ENCODE results near the gene CCDC110. TPM values are rescaled to one million over a fixed set of nuclear protein-coding genes. Genes with fewer than 3 reads are reported as not detected.

CCDC110 gene
- total RNA-seq, 1 donor from 2014 or later, result 0.13 TPM

GRCh38 chr4:185472103-185472542, 590 bp upstream of the CCDC110 start:
- no peak for DNase-seq (ENCODE audit: low read depth in 2 of 2)

GRCh38 chr4:185470501-185471195, 885 bp downstream of the CCDC110 start:
- DNase-seq (ENCODE audit: low read depth in 2 of 2), result peak in 1 of 2 donors; percentile 28

- no peak for DNase-seq (ENCODE audit: low read depth in 2 of 2)
These were observed 1.9 kb downstream of the CCDC110 start for GRCh38 chr4:185469580-185470154.

GRCh38 chr4:185468999-185469398, 2.5 kb downstream of the CCDC110 start:
- no peak for DNase-seq (ENCODE audit: low read depth in 2 of 2)

- DNase-seq (ENCODE audit: low read depth in 2 of 2), result no peak
These were observed 3.5 kb downstream of the CCDC110 start for GRCh38 chr4:185467991-185468390.

- DNase-seq (ENCODE audit: low read depth in 2 of 2), result no peak
These were observed 4.4 kb downstream of the CCDC110 start for GRCh38 chr4:185467101-185467500.

GRCh38 chr4:185465707-185466106, 5.8 kb downstream of the CCDC110 start:
- no peak for DNase-seq (ENCODE audit: low read depth in 2 of 2)

GRCh38 chr4:185464887-185465286, 6.6 kb downstream of the CCDC110 start:
- peak in 1 of 2 donors; percentile 51 for DNase-seq (ENCODE audit: low read depth in 2 of 2)

- DNase-seq (ENCODE audit: low read depth in 2 of 2), result no peak
These were observed 7.3 kb downstream of the CCDC110 start for GRCh38 chr4:185464183-185464582.

- DNase-seq (ENCODE audit: low read depth in 2 of 2), result no peak
These were observed 8.0 kb downstream of the CCDC110 start for GRCh38 chr4:185463541-185463940.

- DNase-seq (ENCODE audit: low read depth in 2 of 2), result no peak
These were observed 10.0 kb downstream of the CCDC110 start for GRCh38 chr4:185461565-185461964.

GRCh38 chr4:185457136-185457535, 14.4 kb downstream of the CCDC110 start:
- no peak for DNase-seq (ENCODE audit: low read depth in 2 of 2)

GRCh38 chr4:185456131-185456530, 15.4 kb downstream of the CCDC110 start:
- no peak for DNase-seq (ENCODE audit: low read depth in 2 of 2)

GRCh38 chr4:185445209-185445608, 26.3 kb downstream of the CCDC110 start:
- DNase-seq (ENCODE audit: low read depth in 2 of 2), result no peak

- no peak for DNase-seq (ENCODE audit: low read depth in 2 of 2)
These were observed 30.1 kb downstream of the CCDC110 start for GRCh38 chr4:185441479-185441878.

- DNase-seq (ENCODE audit: low read depth in 2 of 2), result no peak
These were observed 33.7 kb downstream of the CCDC110 start for GRCh38 chr4:185437809-185438208.

- no peak for DNase-seq (ENCODE audit: low read depth in 2 of 2)
These were observed 36.1 kb downstream of the CCDC110 start for GRCh38 chr4:185435466-185435865.

- DNase-seq (ENCODE audit: low read depth in 2 of 2), result no peak
These were observed 41.9 kb downstream of the CCDC110 start for GRCh38 chr4:185429660-185430059.

GRCh38 chr4:185426960-185427688, 44.4 kb downstream of the CCDC110 start:
- DNase-seq (ENCODE audit: low read depth in 2 of 2), result no peak

- DNase-seq (ENCODE audit: low read depth in 2 of 2), result peak; percentile 91 to 93
These were observed 45.7 kb downstream of the CCDC110 start, which contains the start of gene UFSP2 for GRCh38 chr4:185425647-185426352. UFSP2 (minus strand) TSS chr4:185425964; CDS start chr4:185425868, 96 bp downstream.

GRCh38 chr4:185424905-185425646, 46.5 kb downstream of the CCDC110 start:
- DNase-seq (ENCODE audit: low read depth in 2 of 2), result no peak
